Hindlimb muscle (tissue), 1 donor: Measurements from ENCODE around the gene RAD51. TPM values are rescaled to one million over a fixed set of nuclear protein-coding genes. Genes with fewer than 3 reads are reported as not detected.

Experiments used
- polyA plus RNA-seq: library from polyadenylated mRNA; unstranded; fragments of 120-200 nt; gene quantifications from one replicate; pipeline ENCODE4 v1.2.1, GENCODE V29; 2013; ENCODE audit not compliant: insufficient read length

Gene RAD51
- polyA plus RNA-seq, 1 donor = 6.1 TPM

Other genes with a start within 250 kb of the RAD51 start
- 35.6 TPM for gene CHST14, start 224.2 kb upstream of the RAD51 start, polyA plus RNA-seq
- 21.0 TPM for gene CCDC32, start 130.1 kb upstream of the RAD51 start, polyA plus RNA-seq
- gene RPUSD2, start 125.9 kb upstream of the RAD51 start, polyA plus RNA-seq = 10.5 TPM
- gene KNL1, start 100.9 kb upstream of the RAD51 start, polyA plus RNA-seq = 9.0 TPM
- 24.4 TPM for gene RMDN3, start 60.1 kb downstream of the RAD51 start, polyA plus RNA-seq
- 4.7 TPM for gene GCHFR, start 68.9 kb downstream of the RAD51 start, polyA plus RNA-seq
- gene C15orf62, start 74.8 kb downstream of the RAD51 start, polyA plus RNA-seq = 1.4 TPM
- gene ZFYVE19, start 111.9 kb downstream of the RAD51 start, polyA plus RNA-seq = 20.3 TPM
- gene DNAJC17, start 112.3 kb downstream of the RAD51 start, polyA plus RNA-seq = 21.5 TPM
- gene PPP1R14D, start 133.5 kb downstream of the RAD51 start, polyA plus RNA-seq = not detected
- 1.3 TPM for gene SPINT1, start 148.9 kb downstream of the RAD51 start, polyA plus RNA-seq
- 0.30 TPM for gene RHOV, start 179.1 kb downstream of the RAD51 start, polyA plus RNA-seq
- gene VPS18, start 199.3 kb downstream of the RAD51 start, polyA plus RNA-seq = 9.6 TPM
- gene DLL4, start 234.2 kb downstream of the RAD51 start, polyA plus RNA-seq = 16.7 TPM